Osteoblast (primary cell): ENCODE data around the gene TMEM175. TPM values are rescaled to one million over a fixed set of nuclear protein-coding genes. Genes with fewer than 3 reads are reported as not detected.

Experiments
- DNase-seq: peaks from one replicate; pipeline ENCODE4 v3.0.0; 2011; ENCODE audit warnings: low spot score, mixed read lengths; ENCODE audit not compliant: insufficient read length; ENCODE audit errors: missing footprints
- H2AFZ ChIP-seq: 2 replicates; pipeline ENCODE4 v1.6.0; 2011; ENCODE audit warnings: mild to moderate bottlenecking, low read length
- H3K27ac ChIP-seq: 2 replicates; pipeline ENCODE4 v1.5.1; 2011; ENCODE audit warnings: mild to moderate bottlenecking, low read depth, low read length, moderate library complexity
- H3K27me3 ChIP-seq: 2 replicates; pipeline ENCODE4 v1.6.0; 2012; ENCODE audit warnings: mild to moderate bottlenecking, control low read depth, inconsistent platforms, low read length, moderate library complexity; ENCODE audit not compliant: insufficient read depth
- H3K36me3 ChIP-seq: 2 replicates; pipeline ENCODE4 v1.5.1; 2011; ENCODE audit warnings: mild to moderate bottlenecking, low read length, control low read depth, moderate library complexity; ENCODE audit not compliant: insufficient read depth
- H3K4me1 ChIP-seq: 2 replicates; pipeline ENCODE4 v1.5.1; 2011; ENCODE audit warnings: mild to moderate bottlenecking, low read length, control low read depth, moderate library complexity; ENCODE audit not compliant: insufficient read depth
- H3K4me2 ChIP-seq: 2 replicates; pipeline ENCODE4 v1.6.0; 2011; ENCODE audit warnings: mild to moderate bottlenecking, low read length; ENCODE audit not compliant: insufficient read depth
- H3K4me3 ChIP-seq: fragments of 200-600 bp; sonication (generic); 3 replicates; pipeline ENCODE4 v1.5.1; 2012; ENCODE audit warnings: mild to moderate bottlenecking, low read length, inconsistent platforms; ENCODE audit not compliant: insufficient read depth
- H3K79me2 ChIP-seq: 2 replicates; pipeline ENCODE4 v1.6.0; 2012; ENCODE audit warnings: mild to moderate bottlenecking, low read length, control low read depth, inconsistent platforms; ENCODE audit not compliant: insufficient read depth
- H3K9me3 ChIP-seq: 2 replicates; pipeline ENCODE4 v1.5.1; 2011; ENCODE audit warnings: low read depth, low read length, control low read depth
- H4K20me1 ChIP-seq: 2 replicates; pipeline ENCODE4 v1.6.0; 2012; ENCODE audit warnings: mild to moderate bottlenecking, low read length, control low read depth; ENCODE audit not compliant: insufficient read depth
- total RNA-seq: library from RNA; depleted of rRNA; stranded (reverse); fragments of >200 nt; gene quantifications from 2 replicates; pipeline ENCODE4 v1.2.3, GENCODE V29; 2012
- TF ChIP-seq, protein P1 (sequence below): IDR thresholded peaks from 2 replicates; pipeline ENCODE4 v1.5.1; 2011; ENCODE audit warnings: mild to moderate bottlenecking, low read depth, low read length, moderate library complexity; ENCODE audit errors: extremely low read depth

The TMEM175 gene
- total RNA-seq, 1 donor, result 13.8 TPM

DNA sequence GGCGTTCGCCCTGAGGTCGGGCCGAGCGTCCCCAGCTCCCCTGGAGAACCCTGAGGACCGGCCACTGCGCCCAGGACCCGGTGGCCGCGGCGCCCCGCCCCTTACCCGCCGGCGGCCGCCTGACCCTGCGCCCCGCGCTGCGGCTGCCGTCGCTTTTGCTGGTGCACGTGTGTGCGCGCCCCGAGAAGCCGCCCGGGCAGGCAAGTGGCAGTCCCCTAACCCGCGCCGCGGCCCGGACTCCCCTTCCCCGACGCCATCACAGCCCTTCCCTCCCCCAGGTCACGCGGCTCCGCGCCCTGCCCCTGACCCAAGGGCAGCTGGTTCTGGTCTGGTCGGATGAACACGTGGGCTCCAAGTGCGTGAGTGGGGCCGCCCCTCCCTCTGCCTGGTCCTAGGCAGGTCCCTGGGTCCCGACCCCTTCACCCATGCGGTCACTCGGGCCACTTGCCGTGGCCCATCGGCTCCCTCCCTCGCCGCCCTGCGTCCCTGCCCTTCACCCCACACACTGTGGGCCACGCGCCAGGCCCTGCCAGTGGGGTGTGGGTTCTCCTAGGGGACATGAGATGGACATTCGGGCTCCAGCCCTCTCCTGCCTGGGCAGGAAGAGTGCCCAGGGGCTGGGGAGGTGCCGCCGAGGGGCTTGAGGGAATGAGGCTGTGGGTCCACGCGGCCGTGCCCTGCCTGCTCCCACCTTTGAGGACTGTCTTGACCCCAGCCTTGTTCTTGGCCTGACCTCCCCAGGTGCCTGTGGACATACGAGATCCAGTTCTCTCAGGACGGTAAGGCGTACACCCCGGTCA is 71.2 kb downstream of the TMEM175 start:
- DNase-seq, result no peak
- no peak overlapping the region for H2AFZ ChIP-seq
- peaks cover 12% of the 10 kb centered on the region for H4K20me1 ChIP-seq
- peaks cover 2% of the 10 kb centered on the region for H3K9me3 ChIP-seq
- TF ChIP-seq, protein P1, sequence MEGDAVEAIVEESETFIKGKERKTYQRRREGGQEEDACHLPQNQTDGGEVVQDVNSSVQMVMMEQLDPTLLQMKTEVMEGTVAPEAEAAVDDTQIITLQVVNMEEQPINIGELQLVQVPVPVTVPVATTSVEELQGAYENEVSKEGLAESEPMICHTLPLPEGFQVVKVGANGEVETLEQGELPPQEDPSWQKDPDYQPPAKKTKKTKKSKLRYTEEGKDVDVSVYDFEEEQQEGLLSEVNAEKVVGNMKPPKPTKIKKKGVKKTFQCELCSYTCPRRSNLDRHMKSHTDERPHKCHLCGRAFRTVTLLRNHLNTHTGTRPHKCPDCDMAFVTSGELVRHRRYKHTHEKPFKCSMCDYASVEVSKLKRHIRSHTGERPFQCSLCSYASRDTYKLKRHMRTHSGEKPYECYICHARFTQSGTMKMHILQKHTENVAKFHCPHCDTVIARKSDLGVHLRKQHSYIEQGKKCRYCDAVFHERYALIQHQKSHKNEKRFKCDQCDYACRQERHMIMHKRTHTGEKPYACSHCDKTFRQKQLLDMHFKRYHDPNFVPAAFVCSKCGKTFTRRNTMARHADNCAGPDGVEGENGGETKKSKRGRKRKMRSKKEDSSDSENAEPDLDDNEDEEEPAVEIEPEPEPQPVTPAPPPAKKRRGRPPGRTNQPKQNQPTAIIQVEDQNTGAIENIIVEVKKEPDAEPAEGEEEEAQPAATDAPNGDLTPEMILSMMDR, result no peak
- no peaks in the 10 kb centered on the region for H3K4me1 ChIP-seq
- H3K79me2 ChIP-seq, result no peaks in the 10 kb centered on the region
- H3K4me3 ChIP-seq, result no peak overlapping the region
- H3K27me3 ChIP-seq, result peaks cover 74% of the 10 kb centered on the region
- H3K4me2 ChIP-seq, result no peak overlapping the region
- no peaks in the 10 kb centered on the region for H3K36me3 ChIP-seq
- H3K27ac ChIP-seq, result no peak overlapping the region

DNA sequence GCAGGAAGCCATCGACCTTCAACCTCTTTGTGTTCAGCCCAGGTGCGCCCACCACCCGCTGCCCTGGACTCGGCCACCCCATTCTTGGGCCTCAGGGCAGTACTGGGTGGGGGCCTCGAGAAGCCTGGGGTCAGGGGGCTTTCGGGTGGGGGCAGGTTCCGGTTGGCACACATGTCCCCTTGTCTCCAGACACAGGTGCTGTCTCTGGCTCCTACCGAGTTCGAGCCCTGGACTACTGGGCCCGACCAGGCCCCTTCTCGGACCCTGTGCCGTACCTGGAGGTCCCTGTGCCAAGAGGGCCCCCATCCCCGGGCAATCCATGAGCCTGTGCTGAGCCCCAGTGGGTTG is 71.8 kb downstream of the TMEM175 start:
- Histone ChIP-seq H4K20me1 (peaks cover 11% of the 10 kb centered on the region), H3K4me2 (no peak overlapping the region), H3K79me2 (no peaks in the 10 kb centered on the region), H3K9me3 (peaks cover 2% of the 10 kb centered on the region), H3K36me3 (no peaks in the 10 kb centered on the region), H3K27ac (no peak overlapping the region), H3K27me3 (peaks cover 77% of the 10 kb centered on the region), H3K4me3 (no peak overlapping the region), H3K4me1 (peaks cover 2% of the 10 kb centered on the region), H2AFZ (no peak overlapping the region)
- DNase-seq, result no peak
- TF ChIP-seq, protein P1, result no peak

DNA sequence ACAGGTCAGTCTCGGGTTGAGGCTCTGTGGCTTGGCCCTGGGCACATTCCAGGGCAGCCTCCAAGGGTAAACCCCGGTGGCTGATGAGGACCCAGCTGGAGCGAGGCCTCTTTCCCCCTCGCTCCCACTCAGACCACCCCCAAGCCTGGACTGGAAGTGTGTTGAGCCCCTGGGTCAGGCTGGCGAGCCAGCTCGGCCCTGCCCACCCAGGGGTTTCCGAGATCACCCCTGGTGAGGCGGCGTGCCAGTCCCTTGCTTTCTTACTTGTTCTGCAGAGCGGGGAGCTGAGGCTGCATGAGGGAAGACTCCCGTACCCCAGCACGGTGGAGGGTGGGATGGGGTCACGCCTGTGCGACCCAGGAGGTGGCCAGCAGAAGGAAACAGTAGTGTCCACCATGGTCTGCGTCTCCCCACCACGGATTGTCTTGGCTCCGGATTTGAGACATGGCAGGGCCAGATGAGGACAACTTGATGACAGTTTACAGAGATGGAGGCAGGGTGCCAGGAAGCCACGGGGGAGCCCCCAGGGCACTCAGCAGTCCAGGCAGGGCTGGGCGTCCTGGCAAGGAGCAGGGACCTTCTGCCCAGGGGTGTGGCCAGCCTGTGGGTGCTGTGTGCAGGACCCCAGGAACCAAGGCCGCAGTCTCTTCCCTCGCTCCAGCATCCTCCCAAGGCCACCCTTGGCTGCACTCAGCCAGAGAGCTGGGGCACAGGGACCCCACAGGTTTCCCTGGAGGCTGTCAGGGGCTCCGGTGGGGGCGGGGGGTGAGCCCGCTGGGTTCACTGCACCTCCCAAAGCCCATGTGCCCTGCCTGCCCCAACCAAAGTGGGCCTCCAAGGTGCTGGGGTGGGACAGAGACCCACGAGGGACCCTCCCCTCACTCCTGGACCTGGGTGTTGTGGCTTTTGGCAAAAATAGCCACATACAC is 72.6 kb downstream of the TMEM175 start:
- H3K9me3 ChIP-seq, result peaks cover 2% of the 10 kb centered on the region
- TF ChIP-seq, protein P1, result no peak
- H3K27ac ChIP-seq, result no peak overlapping the region
- H3K4me2 ChIP-seq, result no peak overlapping the region
- H3K27me3 ChIP-seq, result peaks cover 74% of the 10 kb centered on the region
- H4K20me1 ChIP-seq, result peaks cover 7% of the 10 kb centered on the region
- H3K4me3 ChIP-seq, result no peak overlapping the region
- H3K36me3 ChIP-seq, result no peaks in the 10 kb centered on the region
- DNase-seq, result no peak
- H3K4me1 ChIP-seq, result peaks cover 5% of the 10 kb centered on the region
- H3K79me2 ChIP-seq, result no peaks in the 10 kb centered on the region
- H2AFZ ChIP-seq, result no peak overlapping the region

DNA sequence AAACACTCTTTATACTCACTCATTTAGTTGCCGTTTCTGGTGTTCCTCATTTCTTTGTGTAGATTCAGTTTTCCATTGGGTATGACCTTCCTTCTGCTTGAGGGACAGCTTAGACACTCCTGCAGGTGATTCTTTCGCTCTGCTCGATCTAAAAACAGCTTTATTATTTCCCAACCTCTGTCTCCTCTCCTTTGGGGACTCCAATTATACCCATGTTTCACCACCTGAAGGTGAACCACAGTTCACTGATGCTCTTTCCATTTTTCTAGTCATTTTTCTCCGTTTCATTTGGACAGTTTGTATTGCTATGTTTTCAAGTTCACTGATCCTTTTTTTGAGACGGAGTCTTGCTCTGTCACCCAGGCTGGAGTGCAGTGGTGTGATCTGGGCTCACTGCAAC is 74.6 kb downstream of the TMEM175 start:
- H3K4me1 ChIP-seq, result peaks cover 18% of the 10 kb centered on the region
- TF ChIP-seq, protein P1, result no peak
- H2AFZ ChIP-seq, result no peak overlapping the region
- no peak overlapping the region for H3K27ac ChIP-seq
- no peak overlapping the region for H3K4me2 ChIP-seq
- peaks cover 2% of the 10 kb centered on the region for H3K9me3 ChIP-seq
- H4K20me1 ChIP-seq, result no peaks in the 10 kb centered on the region
- no peaks in the 10 kb centered on the region for H3K79me2 ChIP-seq
- no peak for DNase-seq
- H3K36me3 ChIP-seq, result no peaks in the 10 kb centered on the region
- H3K4me3 ChIP-seq, result no peak overlapping the region
- H3K27me3 ChIP-seq, result peaks cover 57% of the 10 kb centered on the region
